HuH-7.5 (cell line): Measurements from ENCODE around the gene FOXP1.
"Not testable (repeated sequence)": the region's sequence is repeated elsewhere in the genome, so short reads cannot be mapped to it uniquely, and the experiment has no call there.

Experiments used
- DNase-seq: peaks from one replicate; pipeline ENCODE4 v3.0.0; 2011; ENCODE audit warnings: low spot score

Gene FOXP1

GRCh38 chr3:71530903-71531530 lies 52.5 kb downstream of the FOXP1 start:
- no peak for DNase-seq

DNA sequence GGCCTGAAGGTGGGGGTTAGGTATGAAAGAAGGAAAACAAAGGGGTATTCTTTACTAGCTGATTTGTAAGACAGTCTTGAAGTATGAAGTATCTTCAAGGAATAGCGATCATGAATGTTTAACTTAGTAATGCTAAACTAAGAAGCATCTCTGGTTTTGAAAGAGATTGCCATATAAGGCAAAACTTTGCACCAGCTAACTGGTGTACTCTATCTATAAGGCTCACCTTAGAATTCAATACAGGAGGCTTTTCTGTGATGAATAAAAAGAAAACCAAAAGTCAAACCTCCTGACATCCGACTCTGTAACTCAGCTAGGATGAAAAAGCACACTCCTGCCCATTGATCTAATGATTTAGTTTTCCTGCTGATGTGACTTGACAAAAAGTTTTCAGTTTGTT lies 54.7 kb downstream of the FOXP1 start:
- DNase-seq = no peak

DNA sequence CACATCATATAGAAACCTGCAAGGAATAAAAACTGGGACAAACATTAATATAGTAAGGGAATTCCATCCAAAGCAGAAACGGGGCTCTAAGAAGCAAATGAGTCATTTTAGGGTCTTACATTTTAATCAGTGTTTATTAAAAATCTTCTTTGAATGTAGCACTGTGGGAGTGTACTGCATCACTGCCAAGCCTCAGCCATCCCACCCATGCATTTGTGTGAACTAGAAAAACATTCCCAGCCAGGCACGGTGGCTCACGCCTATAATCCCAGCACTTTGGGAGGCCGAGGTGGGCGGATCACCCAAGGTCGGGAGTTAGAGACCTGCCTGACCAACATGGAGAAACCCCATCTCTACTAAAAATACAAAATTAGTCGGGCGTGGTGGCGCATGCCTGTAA lies 57.1 kb downstream of the FOXP1 start:
- not testable (repeated sequence) for DNase-seq

GRCh38 chr3:71525391-71525790 lies 58.1 kb downstream of the FOXP1 start:
- DNase-seq = no peak

- DNase-seq = no peak
Measured at GRCh38 chr3:71524672-71525071, 58.9 kb downstream of the FOXP1 start.

DNA sequence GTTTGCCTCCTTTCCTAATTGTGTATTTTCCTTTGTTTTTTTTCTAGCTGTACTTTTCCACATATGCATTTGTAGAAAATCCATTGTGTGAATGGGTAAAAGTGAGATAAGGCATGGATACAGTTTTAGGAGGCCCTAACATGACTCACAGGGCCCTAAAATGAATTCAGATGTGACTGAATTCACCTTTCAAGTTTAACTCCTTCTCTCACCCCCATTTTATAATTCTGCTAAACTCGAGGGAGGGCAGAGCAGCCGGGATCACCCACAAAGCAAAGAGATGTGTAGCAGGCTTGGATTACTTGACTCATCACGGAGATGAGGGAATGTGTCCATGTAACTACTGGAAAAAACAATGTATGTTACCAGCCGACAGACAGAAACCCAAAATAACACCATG lies 59.9 kb downstream of the FOXP1 start:
- DNase-seq = no peak

DNA sequence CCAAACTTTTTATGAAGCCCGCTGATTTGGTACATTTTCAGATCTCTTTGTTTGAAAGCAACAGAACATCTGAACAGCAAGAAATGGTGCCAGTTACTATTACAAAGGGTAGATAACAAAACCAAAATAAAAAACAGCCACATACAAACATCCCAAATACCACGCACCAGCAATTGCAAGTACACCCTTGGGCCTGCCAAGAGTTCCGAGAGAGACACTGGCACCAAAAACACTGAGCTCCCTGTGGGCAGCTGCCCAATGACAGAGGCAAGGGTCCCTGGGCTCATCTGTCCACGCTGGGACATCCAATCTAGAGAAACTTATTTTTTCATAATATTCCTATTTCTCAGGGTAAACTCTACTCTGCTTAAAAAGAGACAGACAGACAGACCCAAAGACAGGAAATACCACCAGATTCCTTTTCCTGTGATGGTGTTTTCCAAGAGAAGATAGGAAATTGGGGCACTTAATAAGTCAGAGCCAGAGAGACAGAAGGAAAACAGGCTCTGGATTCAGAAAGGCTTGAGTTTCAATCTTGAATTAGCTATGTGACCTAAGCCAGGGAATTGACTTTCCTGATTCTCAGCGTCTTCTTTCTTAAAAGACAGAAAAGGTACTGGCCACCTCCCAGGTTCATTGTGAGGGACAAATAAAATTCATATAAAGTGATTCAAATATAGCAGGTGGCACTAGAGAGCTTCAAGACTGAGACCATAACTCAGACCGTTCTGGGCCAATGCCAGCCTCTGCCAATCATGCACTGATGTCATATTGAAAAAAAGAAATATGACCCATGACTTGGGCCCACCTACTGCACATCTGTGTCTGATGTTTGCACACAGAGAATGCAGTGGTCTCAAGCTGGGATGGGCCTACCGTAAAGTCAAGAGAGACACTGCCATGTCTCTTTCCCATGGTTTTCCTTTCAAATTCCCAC lies 61.3 kb downstream of the FOXP1 start:
- no peak for DNase-seq

DNA sequence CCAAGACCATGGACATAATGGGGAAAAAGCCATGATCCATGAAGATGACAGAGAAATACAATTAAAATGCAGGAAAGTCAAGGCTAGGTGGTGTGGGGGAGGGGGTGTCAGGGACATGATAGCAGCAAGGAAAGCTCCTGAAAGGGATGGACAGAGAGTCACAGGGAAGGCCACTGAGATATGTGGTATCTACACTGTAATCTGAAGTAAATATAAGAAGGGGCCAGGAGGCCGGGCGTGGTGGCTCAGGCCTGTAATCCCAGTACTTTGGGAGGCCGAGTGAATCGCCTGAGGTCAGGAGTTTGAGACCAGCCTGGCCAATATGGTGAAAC lies 62.5 kb downstream of the FOXP1 start:
- no peak for DNase-seq

- DNase-seq = no peak
Measured at GRCh38 chr3:71520161-71521020, 63.1 kb downstream of the FOXP1 start.

DNA sequence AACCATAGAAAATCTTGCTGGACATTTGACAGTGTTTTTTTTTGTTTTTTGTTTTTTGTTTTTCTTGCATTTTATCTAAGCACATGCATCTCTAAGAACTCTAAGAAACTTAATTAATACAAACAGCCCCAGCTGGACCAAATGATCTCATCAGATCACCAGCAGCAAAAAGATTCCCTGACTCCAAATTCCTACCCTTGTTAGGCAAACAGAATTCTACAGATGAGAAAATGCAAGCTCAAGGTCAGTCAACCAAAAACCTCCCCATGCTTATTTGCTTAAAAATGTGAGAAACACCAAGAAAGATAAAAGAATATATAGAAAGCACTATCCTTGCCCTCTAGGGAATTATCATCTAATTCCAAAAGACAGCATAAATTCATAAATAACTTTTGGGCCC lies 65.4 kb downstream of the FOXP1 start:
- DNase-seq = no peak

GRCh38 chr3:71517271-71517791 lies 66.2 kb downstream of the FOXP1 start:
- DNase-seq = no peak

DNA sequence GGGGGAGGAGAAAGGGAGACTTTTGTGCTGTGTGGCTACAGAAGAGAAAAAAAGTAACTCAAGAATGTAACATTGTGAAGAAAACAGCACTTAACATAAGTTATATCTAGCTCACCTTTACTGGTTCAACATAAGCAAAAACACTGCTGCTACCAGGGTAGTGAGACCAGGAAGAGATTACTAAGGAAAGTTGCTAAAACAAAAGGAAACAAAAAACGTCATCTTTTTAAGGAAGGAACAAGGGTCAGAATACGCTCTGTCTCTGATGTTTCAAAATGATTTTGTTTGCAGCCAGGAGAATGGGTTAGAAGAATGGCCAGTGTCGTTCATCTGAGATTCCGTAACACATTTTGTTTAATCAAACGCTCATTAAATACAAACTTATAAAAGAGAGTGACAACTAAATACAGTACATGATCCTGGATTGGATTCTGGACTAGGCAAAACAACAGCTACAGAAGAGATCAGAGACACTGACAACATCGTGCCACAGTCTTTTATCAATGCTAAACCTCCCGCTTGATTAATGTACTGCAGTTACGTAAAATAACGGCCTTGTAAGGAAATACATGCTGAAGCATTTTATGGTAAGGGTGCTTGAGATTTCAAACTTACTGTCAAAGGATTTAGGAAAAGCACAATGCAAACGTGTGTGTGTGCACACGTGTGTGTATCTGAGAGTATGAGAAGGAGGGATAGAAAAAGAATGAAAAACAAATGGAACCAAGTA lies 67.7 kb downstream of the FOXP1 start:
- DNase-seq = no peak

GRCh38 chr3:71514621-71515020 lies 68.9 kb downstream of the FOXP1 start:
- no peak for DNase-seq

- DNase-seq = no peak
Measured at GRCh38 chr3:71513515-71513914, 70.0 kb downstream of the FOXP1 start.

DNA sequence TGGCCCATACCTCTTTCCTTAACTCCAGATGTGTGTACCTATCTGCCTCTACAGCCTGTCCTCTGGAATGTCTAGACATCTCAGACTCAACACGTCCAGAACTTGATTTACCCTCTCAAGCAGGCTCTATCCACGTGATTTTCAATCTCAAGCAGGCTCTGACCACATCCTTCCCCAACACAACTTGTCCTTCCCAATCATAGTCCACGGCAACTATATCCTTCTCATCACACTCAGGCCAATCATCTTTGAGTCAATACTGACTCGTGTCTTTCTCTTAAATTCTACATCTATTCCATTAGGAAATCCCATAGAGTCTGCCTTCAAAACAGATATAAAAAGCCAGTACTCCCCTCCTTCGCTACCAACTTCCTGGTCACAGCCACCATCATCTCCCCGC lies 70.4 kb downstream of the FOXP1 start:
- DNase-seq = no peak

GRCh38 chr3:71512544-71512943 lies 71.0 kb downstream of the FOXP1 start:
- DNase-seq = no peak

DNA sequence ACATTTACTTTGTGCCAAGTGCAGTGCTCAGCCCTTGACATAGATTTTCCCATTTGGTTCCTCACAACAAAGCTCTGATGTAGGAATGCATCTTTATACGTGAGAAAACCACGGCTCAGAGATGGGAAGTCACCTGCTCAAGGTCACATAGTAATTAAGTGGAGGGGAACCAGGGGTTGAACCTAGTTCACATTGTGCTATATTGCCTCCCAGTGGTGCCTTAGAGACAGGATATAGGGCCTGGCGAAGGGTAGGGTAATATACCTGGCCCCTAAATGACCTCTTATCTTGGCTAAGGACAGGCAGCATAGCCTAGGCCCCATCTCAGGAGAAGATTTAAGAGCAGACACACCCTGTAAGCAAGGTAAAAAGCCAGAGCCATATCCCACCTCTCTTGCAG lies 71.5 kb downstream of the FOXP1 start:
- DNase-seq = no peak

DNA sequence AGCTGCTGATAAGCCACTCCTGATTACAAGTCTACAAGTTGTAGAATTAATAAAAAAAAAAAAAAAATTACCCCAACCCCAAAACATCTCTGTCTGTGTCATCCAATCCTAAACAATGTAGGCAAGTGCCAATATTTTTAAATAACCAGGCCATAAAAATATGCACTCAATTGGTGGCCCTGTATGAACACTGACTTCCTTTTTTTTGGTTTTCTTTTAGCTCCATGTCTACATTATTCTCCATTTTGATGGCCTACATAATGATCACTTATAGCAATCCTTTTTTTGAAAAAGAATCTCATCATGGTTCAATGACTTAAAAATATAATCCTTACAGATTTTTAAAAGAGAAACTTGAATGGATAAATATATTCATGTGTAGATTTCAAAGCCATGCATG lies 72.1 kb downstream of the FOXP1 start:
- DNase-seq = no peak

- DNase-seq = no peak
Measured at GRCh38 chr3:71511037-71511436, 72.5 kb downstream of the FOXP1 start.

DNA sequence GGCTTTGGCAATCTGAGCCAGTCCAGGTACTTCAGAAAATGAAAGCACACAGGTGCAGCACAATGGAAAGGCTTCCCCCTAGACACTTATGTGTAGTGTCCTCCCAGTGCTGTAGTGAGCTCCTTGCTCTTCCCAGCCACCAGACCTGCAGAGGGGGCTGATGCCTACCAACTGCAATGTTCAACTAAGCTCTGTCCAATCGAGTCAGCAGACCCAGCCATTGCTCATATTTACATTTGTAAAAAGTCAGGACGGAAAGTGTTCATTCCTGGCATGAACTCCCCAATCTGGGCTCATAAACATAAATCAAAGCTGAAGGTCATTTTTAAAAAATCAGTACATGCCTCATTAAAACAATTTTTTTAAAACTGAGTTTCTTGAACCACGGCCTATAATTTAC lies 73.0 kb downstream of the FOXP1 start:
- DNase-seq = no peak

DNA sequence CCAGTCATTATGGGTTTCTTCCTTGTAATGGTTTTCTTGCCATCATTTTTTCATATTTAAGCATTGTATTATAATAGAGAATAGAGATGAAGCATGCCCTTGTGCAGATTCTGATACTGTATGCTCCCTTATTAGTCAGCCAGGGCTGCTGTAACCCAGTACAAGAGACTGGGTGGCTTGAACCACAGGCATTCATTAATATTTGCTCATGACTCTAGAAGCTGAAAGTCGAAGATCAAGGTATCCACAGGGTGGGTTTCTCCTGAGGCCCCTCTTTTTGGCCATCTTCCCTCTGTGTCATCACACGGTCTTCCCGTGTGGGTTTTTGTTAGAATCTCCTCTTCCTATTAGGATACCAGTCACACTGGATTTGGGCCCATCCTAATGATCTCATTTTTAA lies 74.5 kb downstream of the FOXP1 start:
- DNase-seq = no peak
